Subcutaneous adipose tissue (tissue), 4 donors: ENCODE measurements around the gene SSBP3. TPM values are rescaled to one million over a fixed set of nuclear protein-coding genes. Genes with fewer than 3 reads are reported as not detected.

ENCODE experiments used
- CTCF ChIP-seq: fragments of 450-650 bp; IDR thresholded peaks from one replicate; pipeline ENCODE4 v1.5.1; 2016; ENCODE audit warnings: low read depth, mild to moderate bottlenecking, control low read depth, antibody characterized with exemption, moderate library complexity
- total RNA-seq, 4 donors: library from RNA; depleted of rRNA; stranded (reverse); fragments of >200 nt; gene quantifications; one replicate each; pipeline ENCODE4 v1.1.0, GENCODE V29; 2016

The SSBP3 gene
- total RNA-seq, 4 donors from 2014 or later = 19.7 to 28.1 (median 25.1) TPM

GRCh38 chr1:54188291-54188690 is 217.9 kb downstream of the SSBP3 start:
- TF ChIP-seq CTCF = no peak

DNA sequence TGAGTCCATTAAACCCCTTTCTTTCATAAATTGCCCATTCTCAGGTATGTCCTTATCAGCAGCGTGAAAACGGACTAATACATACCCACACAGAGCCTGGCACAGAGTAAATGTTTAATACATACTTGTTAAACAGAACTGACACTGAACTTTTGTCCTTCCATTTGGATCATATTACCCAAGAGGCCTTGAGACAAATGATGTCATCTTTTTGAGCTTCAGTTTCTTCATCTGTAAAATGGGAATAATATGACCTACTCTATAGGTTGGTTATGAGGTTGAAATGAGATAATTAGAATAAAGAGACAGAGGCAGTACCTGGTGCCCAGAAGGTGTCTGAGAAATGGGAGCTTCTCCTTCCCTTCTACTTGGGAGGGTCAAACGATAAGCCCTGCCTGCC is 220.1 kb downstream of the SSBP3 start:
- TF ChIP-seq CTCF = no peak

- no peak for TF ChIP-seq CTCF
Observed at GRCh38 chr1:54180701-54181360, 225.4 kb downstream of the SSBP3 start.

DNA sequence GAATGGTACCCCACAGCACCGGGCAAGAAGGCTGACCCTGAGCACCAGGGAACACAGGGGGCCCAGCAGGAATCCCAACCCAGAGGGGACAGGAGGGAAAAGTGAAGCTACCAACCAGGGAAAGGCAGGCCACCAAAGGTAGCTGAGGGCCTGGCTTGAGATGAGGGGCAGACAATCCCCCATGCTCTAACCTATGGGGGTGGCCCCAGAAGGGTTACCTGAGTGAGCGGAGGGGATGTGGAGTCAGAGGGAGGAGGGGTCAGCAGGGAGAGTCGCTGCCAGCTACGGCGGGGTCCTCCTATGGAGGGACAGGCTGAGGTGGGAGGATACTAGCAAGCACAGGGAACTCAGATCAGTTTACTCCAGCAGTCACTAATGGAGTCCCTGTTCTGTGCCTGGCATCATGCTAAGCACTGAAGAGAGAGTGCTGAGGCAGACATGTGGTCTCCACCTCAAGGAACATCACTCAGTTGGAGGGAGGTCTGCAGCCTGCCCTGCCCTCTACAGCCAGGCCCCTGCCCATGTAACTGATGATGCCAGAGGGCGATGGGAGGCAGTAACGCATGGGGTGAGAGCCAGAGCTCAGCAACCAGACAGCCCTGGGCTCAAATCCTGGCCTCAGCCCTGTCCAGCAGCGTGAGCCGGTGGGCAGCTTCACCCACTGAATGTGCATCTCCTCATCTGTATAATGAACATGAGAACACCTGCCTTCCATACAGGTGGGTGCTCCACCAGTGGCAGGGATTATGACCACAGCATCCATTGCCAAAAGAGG is 227.7 kb downstream of the SSBP3 start:
- TF ChIP-seq CTCF = no peak

- no peak for TF ChIP-seq CTCF
Observed at GRCh38 chr1:54177726-54178125, 228.5 kb downstream of the SSBP3 start.

GRCh38 chr1:54176621-54177327 is 229.4 kb downstream of the SSBP3 start:
- no peak for TF ChIP-seq CTCF

Other genes with a start within 250 kb of the SSBP3 start
- gene CYB5RL, start 206.4 kb downstream of the SSBP3 start, total RNA-seq = 1 to 10 TPM; 3.9 to 6.4 (median 5.4) TPM
- 10 to 100 TPM; 55.8 to 86.5 (median 56.9) TPM for gene MRPL37, start 206.2 kb downstream of the SSBP3 start, total RNA-seq
- 1 to 10 TPM; 1.3 to 6.6 (median 2.5) TPM for gene ACOT11, start 141.8 kb upstream of the SSBP3 start, total RNA-seq
- gene FAM151A, start 217.1 kb upstream of the SSBP3 start, total RNA-seq = under 1 TPM in 2 of 4 donors, not detected in 2; 0.34 to 0.82 TPM
- gene MROH7, start 235.4 kb upstream of the SSBP3 start, total RNA-seq = 1 to 10 TPM in 3 of 4 donors, under 1 TPM in 1; 0.57 to 2.2 (median 1.7) TPM